Heart left ventricle (tissue), 13 donors: ENCODE measurements around the gene LRBA.

Experiments used
- POLR2A ChIP-seq, 2 donors: fragments of 450-650 bp; IDR thresholded peaks; one replicate each; pipeline ENCODE4 v1.6.1; 2017; ENCODE audit warnings: antibody characterized with exemption in 2 of 2, mild to moderate bottlenecking in 2 of 2, moderate library complexity in 2 of 2
- TF ChIP-seq, protein P1 (sequence below), 12 donors: fragments of 200-600 bp; sonication (generic) in 4 of 12; IDR thresholded peaks; one replicate each; pipeline versions ENCODE4 v1.5.0 to v1.8.0; 2018 to 2022; ENCODE audit warnings: antibody characterized with exemption in 12 of 12, mild to moderate bottlenecking in 5 of 12
- donor health status: ischemic (EF 13 %, LVEDD 7.1; RV severe dilation, severe dysfunction).
- donor health status: DM: no; HTN: yes; CAD: no.
- donor health status: DM: no; HTN: no; CAD: no.
- donor health status: ischemic (EF 25% LVEDD 6.9; RV normal size, moderate dysfunction).
- donor health status: ischemic (EF 25% LVEDD 5.7; RV mildly dilated, moderate dysfunction).
- donor health status: ischemic (EF 35%, LVEDD 5.7; RV mildly dilated, moderate dysfunction).
- donor health status: nonischemic (EF 11% LVEDD 7.7; RV severe dilation, severe dysfunction).
- donor health status: DM: yes; HTN: yes; CAD: no.
- donor health status: PGD.
- donor health status: ischemic (EF 29% LVEDD 5.4; RV normal size, mild dysfunction).
- donor health status: nonischemic (EF 23%, LVEDD 6.1; RV moderate dilation, normal function).

GRCh38 chr4:150799207-150799606, 215.9 kb downstream of the LRBA start:
- TF ChIP-seq, protein P1, sequence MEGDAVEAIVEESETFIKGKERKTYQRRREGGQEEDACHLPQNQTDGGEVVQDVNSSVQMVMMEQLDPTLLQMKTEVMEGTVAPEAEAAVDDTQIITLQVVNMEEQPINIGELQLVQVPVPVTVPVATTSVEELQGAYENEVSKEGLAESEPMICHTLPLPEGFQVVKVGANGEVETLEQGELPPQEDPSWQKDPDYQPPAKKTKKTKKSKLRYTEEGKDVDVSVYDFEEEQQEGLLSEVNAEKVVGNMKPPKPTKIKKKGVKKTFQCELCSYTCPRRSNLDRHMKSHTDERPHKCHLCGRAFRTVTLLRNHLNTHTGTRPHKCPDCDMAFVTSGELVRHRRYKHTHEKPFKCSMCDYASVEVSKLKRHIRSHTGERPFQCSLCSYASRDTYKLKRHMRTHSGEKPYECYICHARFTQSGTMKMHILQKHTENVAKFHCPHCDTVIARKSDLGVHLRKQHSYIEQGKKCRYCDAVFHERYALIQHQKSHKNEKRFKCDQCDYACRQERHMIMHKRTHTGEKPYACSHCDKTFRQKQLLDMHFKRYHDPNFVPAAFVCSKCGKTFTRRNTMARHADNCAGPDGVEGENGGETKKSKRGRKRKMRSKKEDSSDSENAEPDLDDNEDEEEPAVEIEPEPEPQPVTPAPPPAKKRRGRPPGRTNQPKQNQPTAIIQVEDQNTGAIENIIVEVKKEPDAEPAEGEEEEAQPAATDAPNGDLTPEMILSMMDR (IDR thresholded peaks at IDR 0.05) = no peak
- TF ChIP-seq POLR2A (IDR thresholded peaks at IDR 0.05) = no peak
